MM.1S (cell line): ENCODE results near the gene ACER3.

Experiments used
- DNase-seq: peaks from one replicate; pipeline ENCODE4 v3.0.0-alpha.2; 2015
- H2AFZ ChIP-seq: fragments of 300-600 bp; sonication (generic); 2 replicates; pipeline ENCODE4 v1.6.0; 2016; ENCODE audit warnings: antibody characterized with exemption, low read length
- H3F3A ChIP-seq: fragments of 300-600 bp; sonication (generic); 2 replicates; pipeline ENCODE4 v1.6.1; 2016; ENCODE audit warnings: mild to moderate bottlenecking, antibody characterized with exemption, low read length, moderate library complexity, mixed read lengths; ENCODE audit not compliant: insufficient read depth
- H3K27ac ChIP-seq: fragments of 300-600 bp; sonication (generic); 2 replicates; pipeline ENCODE4 v1.5.1; 2016; ENCODE audit warnings: mild to moderate bottlenecking, low read length
- H3K27me3 ChIP-seq: fragments of 300-600 bp; sonication (generic); replicated peaks from 2 replicates; pipeline ENCODE4 v1.6.0; 2016; ENCODE audit warnings: low read length; ENCODE audit not compliant: insufficient read depth
- H3K36me3 ChIP-seq: fragments of 300-600 bp; sonication (generic); replicated peaks from 2 replicates; pipeline ENCODE4 v1.6.1; 2016; ENCODE audit warnings: mild to moderate bottlenecking, low read length, mixed read lengths; ENCODE audit not compliant: insufficient read depth
- H3K4me1 ChIP-seq: fragments of 300-600 bp; sonication (generic); 2 replicates; pipeline ENCODE4 v1.6.1; 2016; ENCODE audit warnings: low read length, mixed read lengths
- H3K4me2 ChIP-seq: fragments of 300-600 bp; sonication (generic); 2 replicates; pipeline ENCODE4 v1.6.0; 2016; ENCODE audit warnings: low read depth, low read length
- H3K4me3 ChIP-seq: fragments of 300-600 bp; sonication (generic); 2 replicates; pipeline ENCODE4 v1.5.1; 2016; ENCODE audit warnings: low read length, mixed read lengths
- H3K79me2 ChIP-seq: fragments of 300-600 bp; sonication (generic); 2 replicates; pipeline ENCODE4 v1.6.1; 2016; ENCODE audit warnings: mixed run types, low read length, mixed read lengths
- H3K9ac ChIP-seq: fragments of 300-600 bp; sonication (generic); 2 replicates; pipeline ENCODE4 v1.6.1; 2016; ENCODE audit warnings: low read length, mixed read lengths
- H3K9me2 ChIP-seq: fragments of 300-600 bp; sonication (generic); replicated peaks from 2 replicates; pipeline ENCODE4 v1.6.1; 2016; ENCODE audit warnings: mild to moderate bottlenecking, low read length, mixed read lengths; ENCODE audit not compliant: insufficient read depth
- H3K9me3 ChIP-seq: fragments of 300-600 bp; sonication (generic); replicated peaks from 2 replicates; pipeline ENCODE4 v1.6.1; 2016; ENCODE audit warnings: mild to moderate bottlenecking, low read length, mixed read lengths; ENCODE audit not compliant: insufficient read depth
- H4K20me1 ChIP-seq: fragments of 300-600 bp; sonication (generic); 2 replicates; pipeline ENCODE4 v1.6.1; 2016; ENCODE audit warnings: mild to moderate bottlenecking, low read length, moderate library complexity, mixed read lengths; ENCODE audit not compliant: insufficient read depth
- EZH2 ChIP-seq: fragments of 300-600 bp; sonication (generic); optimal IDR thresholded peaks from 2 replicates; pipeline ENCODE3; 2017; ENCODE audit warnings: low read depth, mild to moderate bottlenecking, antibody characterized with exemption, low read length, mixed read lengths
- EZH2phosphoT487 ChIP-seq: fragments of 300-600 bp; sonication (generic); IDR thresholded peaks from 2 replicates; pipeline ENCODE4 v1.6.1; 2018; ENCODE audit warnings: antibody characterized with exemption, low read length
- TF ChIP-seq, protein P1 (sequence below): fragments of 300-600 bp; sonication (generic); IDR thresholded peaks from 2 replicates; pipeline ENCODE4 v1.5.1; 2016; ENCODE audit warnings: antibody characterized with exemption, low read length, mixed read lengths

ACER3 gene

DNA sequence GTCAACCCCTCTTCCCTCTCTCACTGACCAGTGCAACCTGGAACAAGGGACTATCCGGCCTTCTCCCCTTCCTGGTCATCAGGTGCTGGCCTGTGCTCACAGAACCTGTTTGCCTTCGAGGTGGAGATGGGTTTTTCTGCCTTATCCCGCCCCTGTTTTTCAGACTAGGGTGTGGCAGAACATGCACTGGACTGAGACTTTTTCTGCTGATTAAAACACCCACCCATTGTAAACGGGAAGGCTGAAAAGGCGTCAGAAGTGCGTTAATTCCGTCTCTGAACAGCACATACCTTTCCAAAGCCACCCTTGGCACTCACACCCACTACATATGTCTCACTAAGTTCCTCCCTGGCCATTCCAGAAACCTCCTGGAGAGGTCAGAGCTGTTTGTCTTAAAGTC is 169.1 kb downstream of the ACER3 start:
- no peak overlapping the region for H3K4me3 ChIP-seq
- no peak for DNase-seq
- no peak overlapping the region for H3K9ac ChIP-seq
- no peak for TF ChIP-seq EZH2phosphoT487
- TF ChIP-seq, protein P1, sequence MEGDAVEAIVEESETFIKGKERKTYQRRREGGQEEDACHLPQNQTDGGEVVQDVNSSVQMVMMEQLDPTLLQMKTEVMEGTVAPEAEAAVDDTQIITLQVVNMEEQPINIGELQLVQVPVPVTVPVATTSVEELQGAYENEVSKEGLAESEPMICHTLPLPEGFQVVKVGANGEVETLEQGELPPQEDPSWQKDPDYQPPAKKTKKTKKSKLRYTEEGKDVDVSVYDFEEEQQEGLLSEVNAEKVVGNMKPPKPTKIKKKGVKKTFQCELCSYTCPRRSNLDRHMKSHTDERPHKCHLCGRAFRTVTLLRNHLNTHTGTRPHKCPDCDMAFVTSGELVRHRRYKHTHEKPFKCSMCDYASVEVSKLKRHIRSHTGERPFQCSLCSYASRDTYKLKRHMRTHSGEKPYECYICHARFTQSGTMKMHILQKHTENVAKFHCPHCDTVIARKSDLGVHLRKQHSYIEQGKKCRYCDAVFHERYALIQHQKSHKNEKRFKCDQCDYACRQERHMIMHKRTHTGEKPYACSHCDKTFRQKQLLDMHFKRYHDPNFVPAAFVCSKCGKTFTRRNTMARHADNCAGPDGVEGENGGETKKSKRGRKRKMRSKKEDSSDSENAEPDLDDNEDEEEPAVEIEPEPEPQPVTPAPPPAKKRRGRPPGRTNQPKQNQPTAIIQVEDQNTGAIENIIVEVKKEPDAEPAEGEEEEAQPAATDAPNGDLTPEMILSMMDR: no peak
- TF ChIP-seq EZH2: no peak
- H4K20me1 ChIP-seq: no peaks in the 10 kb centered on the region
- no peaks in the 10 kb centered on the region for H3K9me2 ChIP-seq
- no peak overlapping the region for H3K4me2 ChIP-seq
- no peak overlapping the region for H2AFZ ChIP-seq
- no peaks in the 10 kb centered on the region for H3K4me1 ChIP-seq
- H3F3A ChIP-seq: no peaks in the 10 kb centered on the region
- no peaks in the 10 kb centered on the region for H3K36me3 ChIP-seq
- H3K27me3 ChIP-seq: no peaks in the 10 kb centered on the region
- H3K79me2 ChIP-seq: no peaks in the 10 kb centered on the region
- no peaks in the 10 kb centered on the region for H3K9me3 ChIP-seq
- H3K27ac ChIP-seq: no peak overlapping the region

DNA sequence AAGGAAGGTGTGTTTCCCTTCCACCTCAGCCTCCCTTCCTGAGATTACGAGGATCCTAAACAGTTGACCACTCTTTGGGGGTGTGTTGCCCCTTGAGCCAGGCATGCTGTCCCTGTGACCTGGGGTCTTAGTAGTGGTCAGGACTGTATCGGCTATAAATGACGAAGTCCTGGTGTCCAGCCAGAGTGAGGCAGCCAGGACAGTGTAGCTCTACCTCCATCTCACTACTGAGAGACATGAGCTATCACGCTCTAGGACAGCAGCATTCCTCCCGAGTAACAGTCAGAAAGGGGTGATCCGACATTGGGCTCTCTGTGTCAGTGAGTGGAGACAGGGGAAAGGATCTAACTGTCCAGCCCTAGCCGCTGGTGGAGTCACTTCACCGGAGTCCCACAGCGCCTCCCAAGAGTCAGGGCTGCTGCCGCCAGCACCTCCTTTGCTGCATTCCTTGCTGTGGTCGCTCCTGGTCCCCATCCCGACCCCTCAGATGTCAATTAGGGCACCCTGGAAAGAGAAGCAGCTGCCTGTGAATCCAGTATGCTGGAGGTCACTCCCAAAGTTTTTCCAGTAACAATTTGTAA is 170.2 kb downstream of the ACER3 start:
- Histone ChIP-seq H3K4me2 (no peak overlapping the region), H3K27me3 (no peaks in the 10 kb centered on the region), H3F3A (no peaks in the 10 kb centered on the region), H3K79me2 (no peaks in the 10 kb centered on the region), H3K27ac (no peak overlapping the region), H2AFZ (no peak overlapping the region), H3K36me3 (no peaks in the 10 kb centered on the region), H3K9ac (no peak overlapping the region), H3K4me3 (no peak overlapping the region), H3K9me2 (no peaks in the 10 kb centered on the region), H3K9me3 (no peaks in the 10 kb centered on the region), H3K4me1 (no peaks in the 10 kb centered on the region), H4K20me1 (no peaks in the 10 kb centered on the region)
- DNase-seq: no peak
- TF ChIP-seq EZH2phosphoT487 (no peak), EZH2 (no peak)
- TF ChIP-seq, protein P1: no peak

GRCh38 chr11:77031599-77031998 is 170.9 kb downstream of the ACER3 start:
- H2AFZ ChIP-seq: no peak overlapping the region
- no peak overlapping the region for H3K4me3 ChIP-seq
- no peaks in the 10 kb centered on the region for H3F3A ChIP-seq
- H3K27ac ChIP-seq: no peak overlapping the region
- no peaks in the 10 kb centered on the region for H3K9me2 ChIP-seq
- no peaks in the 10 kb centered on the region for H4K20me1 ChIP-seq
- no peaks in the 10 kb centered on the region for H3K79me2 ChIP-seq
- H3K9ac ChIP-seq: no peak overlapping the region
- H3K4me2 ChIP-seq: no peak overlapping the region
- DNase-seq: no peak
- no peaks in the 10 kb centered on the region for H3K9me3 ChIP-seq
- H3K4me1 ChIP-seq: no peaks in the 10 kb centered on the region
- no peaks in the 10 kb centered on the region for H3K36me3 ChIP-seq
- 0 out of 2 replicates have a peak, but pooled peaks cover 3% of the 10 kb centered on the region for H3K27me3 ChIP-seq
- TF ChIP-seq EZH2phosphoT487 (no peak), EZH2 (no peak)
- TF ChIP-seq, protein P1: no peak
